HK-2 (cell line): Measurements from ENCODE around the gene S100PBP.
"Not testable (repeated sequence)": the region's sequence is repeated elsewhere in the genome, so short reads cannot be mapped to it uniquely, and the experiment has no call there.

ENCODE experiments used
- DNase-seq: peaks from one replicate; pipeline ENCODE4 v3.0.0-alpha.2; 2018; ENCODE audit not compliant: unreplicated experiment

S100PBP gene

DNA sequence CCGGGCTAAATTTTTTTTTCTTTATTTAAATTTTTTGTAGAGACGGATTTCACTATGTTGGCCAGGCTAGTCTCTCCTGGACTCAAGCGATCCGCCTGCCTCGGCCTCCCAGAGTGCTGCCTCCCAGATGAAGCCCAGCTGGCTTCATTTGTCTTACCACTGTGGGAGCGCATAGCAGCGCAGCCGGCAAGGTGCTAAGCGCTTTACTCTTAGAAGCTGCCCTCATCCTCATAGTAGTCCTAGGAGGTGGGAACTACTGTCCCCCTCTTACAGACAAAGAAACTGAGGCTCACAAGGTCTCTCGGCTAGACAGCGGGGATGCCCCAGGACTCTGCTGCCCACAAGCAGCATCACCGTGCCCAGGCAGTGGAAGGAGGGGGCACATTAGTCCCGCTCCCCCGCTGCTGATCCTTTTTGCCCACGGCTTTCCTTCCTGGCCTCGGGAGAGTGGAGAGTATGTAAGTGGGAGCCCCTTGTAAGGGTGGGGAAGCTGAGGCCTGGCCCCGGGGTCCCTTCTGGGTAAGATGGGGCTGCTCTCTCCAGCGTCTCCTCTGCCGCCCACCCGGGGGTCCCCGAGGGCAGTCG, 83.0 kb downstream of the S100PBP start:
- no peak for DNase-seq

DNA sequence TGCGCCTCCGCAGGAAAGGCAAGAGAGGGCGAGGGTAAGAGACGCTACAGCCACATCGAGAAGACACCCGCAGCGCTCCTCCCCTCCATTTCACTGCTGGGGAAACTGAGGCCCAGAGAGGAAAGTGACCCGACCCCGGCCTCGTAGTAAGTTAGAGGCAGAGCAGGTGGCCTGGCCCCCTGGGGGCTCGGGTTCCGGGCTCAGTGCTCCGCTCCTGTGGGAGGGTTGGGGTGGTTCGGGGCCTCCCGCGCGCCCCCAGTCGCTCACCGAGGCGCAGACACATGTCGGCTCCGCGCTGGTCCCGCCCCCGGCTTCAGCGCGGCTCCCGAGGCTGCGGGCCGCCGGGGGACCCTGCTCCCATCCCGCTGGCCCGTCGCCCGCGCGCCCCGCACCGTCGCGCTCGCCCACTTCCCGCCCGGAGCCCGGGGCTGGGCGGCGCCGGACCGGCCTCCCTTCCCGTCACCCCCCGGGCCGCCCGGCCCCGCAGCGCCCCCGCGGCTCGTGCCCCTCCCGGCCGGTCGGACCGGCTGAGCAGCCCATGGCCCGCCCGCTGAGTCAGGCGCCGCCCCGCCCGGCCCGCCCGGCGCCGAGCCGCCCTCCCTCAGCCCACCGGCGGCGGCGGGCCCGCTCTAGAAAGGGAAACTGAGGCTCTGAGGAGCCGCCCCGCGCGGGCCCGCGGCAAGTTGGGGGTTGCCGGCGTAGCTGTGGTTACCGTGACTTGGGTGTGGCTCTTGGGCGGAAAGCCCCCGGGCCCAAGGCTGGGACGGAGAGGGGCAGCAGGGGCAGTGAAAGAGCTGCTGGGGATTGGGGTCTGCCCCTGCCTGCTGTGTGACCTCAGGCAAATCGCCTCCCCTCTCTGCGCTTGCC, 83.7 kb downstream of the S100PBP start, which contains the start of gene TMEM54:
Gene TMEM54, minus strand, starts transcription at position 434 of the 867 bp plus-strand sequence. Its CDS starts 151 bp downstream, at position 283.
- peak; percentile 47 for DNase-seq

DNA sequence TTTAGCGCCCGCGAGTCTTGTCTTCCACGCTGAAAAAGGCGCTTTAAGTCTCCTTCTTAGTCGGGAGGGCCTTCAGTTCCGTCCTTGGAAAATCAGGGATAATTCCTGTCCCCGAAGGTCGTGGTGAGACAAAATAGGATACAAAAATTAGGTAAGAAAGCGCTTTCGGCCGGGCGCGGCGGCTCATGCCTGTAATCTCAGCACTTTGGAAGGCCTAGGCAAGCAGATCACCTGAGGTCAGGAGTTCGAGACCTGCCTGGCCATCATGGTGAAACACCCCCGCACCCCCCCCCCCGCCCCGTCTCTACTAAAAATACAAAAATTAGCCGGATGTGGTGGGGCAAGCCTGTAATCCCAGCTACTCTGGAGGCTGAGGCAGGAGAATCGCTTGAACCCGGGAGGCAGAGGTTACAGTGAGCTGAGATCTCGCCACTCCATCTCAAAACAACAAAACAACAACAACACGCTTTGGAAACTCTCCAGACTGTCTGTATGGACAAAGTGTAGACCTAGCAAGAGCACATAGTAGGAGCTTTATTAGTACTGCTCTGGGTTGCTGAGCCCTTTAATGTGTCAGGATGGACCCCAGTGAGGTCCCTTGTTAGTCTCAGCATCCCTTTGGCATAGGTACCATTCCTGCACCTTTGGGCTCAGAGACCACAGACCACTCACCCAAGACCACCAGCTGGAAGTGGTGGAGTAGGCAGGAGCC, 84.5 kb downstream of the S100PBP start:
- no peak for DNase-seq

DNA sequence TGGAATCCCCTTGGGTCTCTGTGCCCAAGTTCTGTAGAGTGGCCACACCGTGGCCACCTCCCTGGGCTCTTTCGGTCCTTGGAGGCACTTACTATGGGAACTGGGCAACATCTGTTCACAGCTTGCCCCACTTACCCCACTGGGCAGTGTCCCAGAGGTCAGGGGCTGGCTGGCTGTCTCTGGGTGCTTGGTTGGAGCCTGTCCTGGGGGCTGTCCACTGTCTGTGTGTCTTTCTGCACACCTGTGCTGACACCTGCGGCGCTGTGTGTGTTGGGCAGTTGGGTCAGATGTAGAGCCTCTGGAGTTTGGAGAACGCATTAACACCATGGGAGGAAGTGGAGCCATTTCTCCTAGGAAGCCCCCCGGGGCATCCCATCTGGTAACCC, 85.1 kb downstream of the S100PBP start:
- no peak for DNase-seq

DNA sequence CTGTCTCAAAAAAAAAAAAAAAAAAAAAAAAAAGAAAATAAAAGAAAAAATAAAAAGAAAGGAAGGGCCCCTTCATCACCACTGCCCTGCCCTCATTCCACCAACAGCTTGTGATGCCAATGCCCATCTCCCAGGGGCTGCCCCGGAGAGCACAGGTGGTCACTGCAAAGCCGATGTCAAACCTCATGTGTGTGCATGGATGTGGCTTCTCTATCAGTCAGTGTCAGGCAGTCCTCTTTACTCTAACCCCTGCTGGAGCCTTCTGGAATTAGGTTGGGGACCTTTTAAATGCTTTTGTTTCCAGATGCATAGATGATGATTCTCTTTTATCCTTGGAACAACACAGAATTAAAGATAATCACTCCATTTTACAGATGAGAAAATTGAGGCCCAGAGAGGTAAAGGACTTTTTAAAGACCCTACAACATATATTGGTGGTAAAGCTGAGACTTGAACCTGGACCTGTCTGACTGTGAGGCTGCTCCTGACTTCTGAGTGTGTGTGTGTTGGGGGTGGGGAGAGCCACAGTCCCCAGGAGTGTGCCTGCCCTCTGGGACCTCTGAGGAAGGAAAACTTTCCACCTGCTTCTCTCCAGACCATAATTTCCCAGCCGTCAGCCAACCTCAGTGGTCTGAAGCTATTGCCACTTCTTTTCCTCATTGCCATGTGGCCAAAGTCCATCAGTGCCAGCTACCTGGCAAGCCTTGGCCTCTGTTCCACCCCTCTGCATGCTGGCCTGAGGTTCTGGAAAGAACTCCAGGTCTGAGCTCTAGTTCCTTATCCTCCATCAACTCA, 86.7 kb downstream of the S100PBP start:
- no peak for DNase-seq

DNA sequence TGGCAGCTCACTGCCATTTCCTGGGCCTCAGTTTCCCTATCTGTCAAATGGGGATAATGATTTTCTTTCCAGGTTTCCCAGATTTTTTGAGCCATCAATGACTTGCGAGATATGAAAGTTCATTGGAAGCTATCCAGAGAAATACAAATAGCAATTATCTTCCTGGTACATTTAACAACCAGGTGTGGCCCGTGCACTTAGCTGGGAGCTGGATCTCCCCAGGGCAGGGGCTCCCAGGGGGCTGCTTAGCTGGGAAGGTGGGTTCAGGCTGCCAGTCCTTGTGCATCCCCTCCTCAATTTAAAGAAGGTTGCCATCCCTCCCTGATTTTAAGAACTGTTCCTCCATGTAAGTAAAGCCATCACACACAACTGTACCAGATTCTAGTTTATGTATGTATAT, 87.3 kb downstream of the S100PBP start:
- no peak for DNase-seq

DNA sequence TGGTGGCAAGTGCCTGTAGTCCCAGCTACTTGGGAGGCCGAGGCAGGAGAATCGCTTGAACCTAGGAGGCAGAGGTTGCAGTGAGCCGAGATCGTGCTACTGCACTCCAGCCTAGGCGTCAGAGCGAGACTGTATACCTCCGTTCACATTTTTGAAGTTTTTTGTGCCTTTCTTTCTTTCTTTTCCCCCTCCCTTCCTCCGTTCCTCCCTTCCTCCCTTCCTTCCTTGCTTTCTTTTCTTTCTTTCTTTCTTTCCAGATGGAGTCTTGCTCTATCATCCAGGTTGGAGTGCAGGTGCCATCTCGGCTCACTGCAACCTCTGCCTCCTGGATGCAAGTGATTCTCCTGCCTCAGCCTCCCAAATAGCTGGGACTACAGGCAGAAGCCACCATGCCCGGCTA, 88.1 kb downstream of the S100PBP start:
- not testable (repeated sequence) for DNase-seq

DNA sequence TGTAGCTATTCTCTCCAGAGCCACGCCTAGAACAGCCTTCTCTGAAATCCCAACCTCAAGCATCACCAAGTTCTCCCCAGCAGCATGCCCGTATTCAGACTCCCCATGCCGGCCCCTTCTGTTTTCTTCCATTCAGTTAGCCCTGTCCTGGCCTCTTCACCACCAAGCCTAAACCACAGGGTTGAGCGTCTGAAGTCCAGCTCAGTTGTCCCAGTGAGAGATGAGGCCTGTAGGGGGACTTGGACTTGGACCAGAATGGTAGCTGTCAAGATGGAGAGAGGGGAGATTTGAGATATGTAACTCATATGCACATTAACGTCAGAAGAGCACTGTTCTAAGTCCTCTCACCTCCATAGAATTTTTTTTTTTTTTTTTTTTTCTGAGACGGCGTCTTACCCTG, 89.2 kb downstream of the S100PBP start:
- no peak for DNase-seq

DNA sequence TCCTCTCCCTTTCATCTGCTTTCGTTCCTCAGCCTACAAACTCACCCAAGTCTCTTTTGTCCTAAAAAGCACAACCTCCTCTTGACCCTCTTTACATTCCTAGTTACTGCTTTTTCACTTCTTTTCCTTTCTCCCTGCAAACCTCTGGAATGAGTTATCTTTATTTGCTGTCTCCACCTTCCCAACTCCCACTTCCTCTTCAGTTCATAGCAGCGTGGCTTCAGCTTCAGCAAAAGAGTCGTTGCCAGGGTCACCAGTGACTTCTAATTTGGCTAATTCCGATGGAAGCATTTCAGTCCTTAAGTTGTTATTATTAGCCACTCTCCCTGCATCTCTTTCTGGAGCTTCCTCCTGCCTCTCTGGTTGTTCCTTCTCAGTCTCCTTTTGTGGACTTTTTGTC, 90.0 kb downstream of the S100PBP start:
- no peak for DNase-seq
